KMS-11 (cell line): Measurements from ENCODE around the gene C15orf61.

Source experiments
- H2AFZ ChIP-seq: fragments of 200-600 bp; sonication (generic); 2 replicates; pipeline ENCODE4 v1.6.1; 2016; ENCODE audit warnings: antibody characterized with exemption, mixed run types, low read depth
- H3K27ac ChIP-seq: fragments of 200-600 bp; sonication (generic); 2 replicates; pipeline ENCODE4 v1.6.1; 2016; ENCODE audit warnings: mild to moderate bottlenecking, mixed run types
- H3K27me3 ChIP-seq: fragments of 200-600 bp; sonication (generic); 2 replicates; pipeline ENCODE4 v1.6.1; 2017; ENCODE audit warnings: mild to moderate bottlenecking, low read depth, mixed run types, moderate library complexity; ENCODE audit not compliant: insufficient read depth
- H3K36me3 ChIP-seq: fragments of 200-600 bp; sonication (generic); 2 replicates; pipeline ENCODE4 v1.6.1; 2017; ENCODE audit warnings: mild to moderate bottlenecking, mixed run types; ENCODE audit not compliant: insufficient read depth
- H3K4me1 ChIP-seq: fragments of 200-600 bp; sonication (generic); 2 replicates; pipeline ENCODE4 v1.6.1; 2016; ENCODE audit warnings: mild to moderate bottlenecking, low read depth, mixed run types; ENCODE audit not compliant: poor library complexity, severe bottlenecking
- H3K4me2 ChIP-seq: fragments of 200-600 bp; sonication (generic); 2 replicates; pipeline ENCODE4 v1.7.0; 2016; ENCODE audit warnings: mild to moderate bottlenecking, mixed run types
- H3K4me3 ChIP-seq: fragments of 200-600 bp; sonication (generic); IDR thresholded peaks from 2 replicates; pipeline ENCODE4 v1.6.1; 2017; ENCODE audit warnings: low read depth, low read length, mixed read lengths; ENCODE audit not compliant: insufficient read depth
- H3K79me2 ChIP-seq: fragments of 200-600 bp; sonication (generic); 2 replicates; pipeline ENCODE4 v1.6.1; 2016; ENCODE audit warnings: low read depth, mixed run types; ENCODE audit not compliant: insufficient read depth
- H3K9ac ChIP-seq: fragments of 200-600 bp; sonication (generic); 2 replicates; pipeline ENCODE4 v1.6.1; 2016; ENCODE audit warnings: mild to moderate bottlenecking, mixed run types
- H4K20me1 ChIP-seq: fragments of 200-600 bp; sonication (generic); 2 replicates; pipeline ENCODE4 v1.6.1; 2016; ENCODE audit warnings: mild to moderate bottlenecking, mixed run types; ENCODE audit not compliant: insufficient read depth
- TF ChIP-seq, protein P1 (sequence below): fragments of 200-600 bp; sonication (generic); conservative IDR thresholded peaks from 2 replicates; pipeline ENCODE4 v1.6.1; 2017; ENCODE audit warnings: low read depth, mild to moderate bottlenecking, antibody characterized with exemption, low read length, moderate library complexity, mixed read lengths

C15orf61 gene

GRCh38 chr15:67515557-67515956 is 5.4 kb upstream of the C15orf61 start:
- Histone ChIP-seq H4K20me1 (no peaks in the 10 kb centered on the region), H3K4me1 (peaks cover 9% of the 10 kb centered on the region), H3K4me3 (no peak overlapping the region), H3K79me2 (no peaks in the 10 kb centered on the region), H2AFZ (no peak overlapping the region), H3K27me3 (no peaks in the 10 kb centered on the region), H3K9ac (no peak overlapping the region), H3K36me3 (no peaks in the 10 kb centered on the region), H3K4me2 (no peak overlapping the region), H3K27ac (no peak overlapping the region)
- TF ChIP-seq, protein P1, sequence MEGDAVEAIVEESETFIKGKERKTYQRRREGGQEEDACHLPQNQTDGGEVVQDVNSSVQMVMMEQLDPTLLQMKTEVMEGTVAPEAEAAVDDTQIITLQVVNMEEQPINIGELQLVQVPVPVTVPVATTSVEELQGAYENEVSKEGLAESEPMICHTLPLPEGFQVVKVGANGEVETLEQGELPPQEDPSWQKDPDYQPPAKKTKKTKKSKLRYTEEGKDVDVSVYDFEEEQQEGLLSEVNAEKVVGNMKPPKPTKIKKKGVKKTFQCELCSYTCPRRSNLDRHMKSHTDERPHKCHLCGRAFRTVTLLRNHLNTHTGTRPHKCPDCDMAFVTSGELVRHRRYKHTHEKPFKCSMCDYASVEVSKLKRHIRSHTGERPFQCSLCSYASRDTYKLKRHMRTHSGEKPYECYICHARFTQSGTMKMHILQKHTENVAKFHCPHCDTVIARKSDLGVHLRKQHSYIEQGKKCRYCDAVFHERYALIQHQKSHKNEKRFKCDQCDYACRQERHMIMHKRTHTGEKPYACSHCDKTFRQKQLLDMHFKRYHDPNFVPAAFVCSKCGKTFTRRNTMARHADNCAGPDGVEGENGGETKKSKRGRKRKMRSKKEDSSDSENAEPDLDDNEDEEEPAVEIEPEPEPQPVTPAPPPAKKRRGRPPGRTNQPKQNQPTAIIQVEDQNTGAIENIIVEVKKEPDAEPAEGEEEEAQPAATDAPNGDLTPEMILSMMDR = no peak

DNA sequence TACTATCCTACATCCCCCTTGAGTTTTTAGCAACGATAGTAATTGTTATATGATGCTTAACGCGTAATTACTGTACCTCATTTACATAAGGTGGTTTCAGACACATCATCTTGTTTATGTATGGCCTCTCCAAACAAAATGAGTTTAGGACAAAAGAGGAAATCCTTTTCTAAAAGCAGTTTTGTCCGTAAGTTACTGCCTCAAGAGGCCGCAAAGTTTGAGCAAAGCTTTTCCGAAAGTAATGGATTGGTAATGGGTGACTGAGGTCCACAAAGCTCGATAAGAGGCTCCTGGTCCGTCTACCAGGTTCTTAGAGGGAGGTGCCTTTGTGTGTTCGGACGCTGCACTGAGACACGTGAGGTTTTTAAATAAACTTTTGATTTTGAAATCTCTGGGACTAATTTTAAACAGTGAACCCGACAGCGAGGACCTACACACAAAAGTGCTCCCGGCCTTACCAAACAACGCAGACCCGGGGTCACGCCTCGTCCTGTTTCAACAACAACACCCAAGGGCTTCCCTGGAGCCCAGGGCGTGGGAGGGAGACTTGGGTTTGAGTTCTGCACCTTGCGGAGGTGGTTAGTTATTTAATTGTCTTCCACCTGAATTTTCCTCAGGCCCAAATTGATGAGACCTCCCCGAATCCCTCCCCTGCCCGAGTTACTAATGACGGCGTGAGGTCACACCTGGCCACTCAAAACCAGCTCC is 456 bp upstream of the C15orf61 start:
- Histone ChIP-seq H3K9ac (peak overlapping the region; percentile 99), H3K4me3 (no peak overlapping the region), H3K27ac (peak overlapping the region; percentile 99), H3K4me1 (peaks cover 27% of the 10 kb centered on the region), H2AFZ (peak overlapping the region; percentile 60), H3K4me2 (peak overlapping the region; percentile 81), H3K79me2 (peaks cover 38% of the 10 kb centered on the region), H3K36me3 (no peaks in the 10 kb centered on the region), H3K27me3 (no peaks in the 10 kb centered on the region), H4K20me1 (no peaks in the 10 kb centered on the region)
- TF ChIP-seq, protein P1 = no peak

DNA sequence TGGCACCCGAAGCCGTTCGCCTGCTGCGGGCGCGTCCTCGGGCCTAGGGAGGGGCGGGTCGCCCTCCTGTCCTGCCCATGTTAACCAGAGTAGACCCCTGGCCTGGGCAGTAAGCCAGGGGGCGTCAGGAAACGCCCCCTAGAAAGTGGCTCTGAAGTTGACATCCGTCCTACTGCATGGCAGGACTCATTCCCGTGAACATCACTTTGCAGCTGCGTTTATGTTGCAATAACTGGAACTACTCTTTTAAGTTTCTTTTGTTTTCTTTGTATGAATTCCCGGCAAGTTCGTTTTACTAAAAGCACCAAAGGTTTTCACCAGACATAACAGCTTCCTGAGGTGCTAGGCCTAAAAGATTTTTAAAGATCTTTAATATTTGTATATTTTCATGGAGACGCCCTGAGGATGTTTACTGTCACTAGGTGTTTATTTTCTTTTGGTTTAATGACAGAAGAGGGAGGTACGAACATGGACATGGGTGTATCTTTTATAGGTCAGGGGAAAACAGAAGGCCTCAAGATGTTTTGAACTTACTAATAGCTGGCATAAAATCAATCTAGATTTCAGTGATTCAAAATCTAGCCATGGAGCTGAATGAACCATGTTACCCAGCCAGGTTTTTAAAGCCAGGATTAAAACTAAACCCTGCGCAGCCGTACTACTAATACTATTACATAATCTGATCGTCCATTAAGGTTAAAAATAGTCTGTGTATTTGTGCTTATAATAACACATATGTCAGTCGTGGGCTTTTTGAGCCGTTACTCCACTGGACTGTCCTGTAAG is 1.0 kb downstream of the C15orf61 start:
- Histone ChIP-seq H3K9ac (peak overlapping the region; percentile 99), H3K4me3 (no peak overlapping the region), H3K79me2 (peaks cover 39% of the 10 kb centered on the region), H4K20me1 (no peaks in the 10 kb centered on the region), H3K4me1 (peaks cover 27% of the 10 kb centered on the region), H3K4me2 (peak overlapping the region; percentile 80), H3K27ac (peak overlapping the region; percentile 99), H3K27me3 (no peaks in the 10 kb centered on the region), H3K36me3 (no peaks in the 10 kb centered on the region), H2AFZ (peak overlapping the region; percentile 50)
- TF ChIP-seq, protein P1 = no peak; the same call in 1 of the 2 replicates

DNA sequence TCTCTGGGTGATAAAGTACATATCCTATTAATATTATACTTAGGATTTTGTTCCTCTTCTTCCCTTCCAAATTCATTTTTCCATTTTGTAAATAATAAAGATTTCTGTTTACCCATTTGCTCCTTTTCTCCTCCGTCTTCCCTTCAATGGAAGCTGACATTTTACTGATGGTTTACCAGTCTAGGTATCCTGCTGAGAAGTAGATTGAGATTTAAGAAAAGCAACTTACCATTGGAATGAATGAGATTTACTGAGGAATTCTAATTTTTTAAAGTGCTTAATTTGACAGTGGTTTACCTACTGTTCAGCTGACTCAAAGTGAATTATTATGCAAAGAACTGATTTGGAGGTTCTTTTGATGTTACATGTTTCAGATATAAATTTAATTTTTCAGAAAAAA is 2.4 kb downstream of the C15orf61 start:
- H3K79me2 ChIP-seq = peaks cover 39% of the 10 kb centered on the region
- no peak overlapping the region for H3K9ac ChIP-seq
- no peak overlapping the region for H3K4me3 ChIP-seq
- no peak overlapping the region for H2AFZ ChIP-seq
- no peaks in the 10 kb centered on the region for H3K27me3 ChIP-seq
- peaks cover 30% of the 10 kb centered on the region for H3K4me1 ChIP-seq
- H3K4me2 ChIP-seq = peak overlapping the region; percentile 80
- no peaks in the 10 kb centered on the region for H3K36me3 ChIP-seq
- no peaks in the 10 kb centered on the region for H4K20me1 ChIP-seq
- no peak overlapping the region for H3K27ac ChIP-seq
- TF ChIP-seq, protein P1 = no peak
